Measurements from ENCODE around the gene NDUFB2.

NDUFB2 gene

GRCh38 chr7:140676306-140676705 is 20.2 kb upstream of the NDUFB2 start:
- TF ChIP-seq TAF1 (IDR thresholded peaks at IDR 0.05; ENCODE audit: borderline replicate concordance, insufficient read depth, low read length) (no peak), REST (IDR thresholded peaks at IDR 0.05; ENCODE audit: insufficient read depth in 1 of 2, low read depth in 2 of 2, low read length in 2 of 2) (no peak), FOXP2 (optimal IDR thresholded peaks at IDR 0.05; ENCODE audit: borderline replicate concordance, extremely low read depth, extremely low read length, insufficient read depth) (no peak), POLR2AphosphoS5 (IDR thresholded peaks at IDR 0.05; ENCODE audit: low read depth, low read length) (no peak)

- no peak for TF ChIP-seq REST (IDR thresholded peaks at IDR 0.05; ENCODE audit: insufficient read depth in 1 of 2, low read depth in 2 of 2, low read length in 2 of 2)
- TF ChIP-seq POLR2AphosphoS5 (IDR thresholded peaks at IDR 0.05; ENCODE audit: low read depth, low read length): no peak
- no peak for TF ChIP-seq FOXP2 (optimal IDR thresholded peaks at IDR 0.05; ENCODE audit: borderline replicate concordance, extremely low read depth, extremely low read length, insufficient read depth)
- TF ChIP-seq SIN3A (IDR thresholded peaks at IDR 0.05; ENCODE audit: borderline replicate concordance, insufficient read depth, low read length): no peak
- TF ChIP-seq TAF1 (IDR thresholded peaks at IDR 0.05; ENCODE audit: borderline replicate concordance, insufficient read depth, low read length): no peak
These were observed 19.0 kb upstream of the NDUFB2 start for GRCh38 chr7:140677496-140677895.

GRCh38 chr7:140678081-140678815 is 18.3 kb upstream of the NDUFB2 start:
- TF ChIP-seq POLR2AphosphoS5 (IDR thresholded peaks at IDR 0.05; ENCODE audit: low read depth, low read length): no peak
- TF ChIP-seq TAF1 (IDR thresholded peaks at IDR 0.05; ENCODE audit: borderline replicate concordance, insufficient read depth, low read length): no peak
- TF ChIP-seq SIN3A (IDR thresholded peaks at IDR 0.05; ENCODE audit: borderline replicate concordance, insufficient read depth, low read length): no peak
- no peak for TF ChIP-seq REST (IDR thresholded peaks at IDR 0.05; ENCODE audit: insufficient read depth in 1 of 2, low read depth in 2 of 2, low read length in 2 of 2)
- no peak for TF ChIP-seq FOXP2 (optimal IDR thresholded peaks at IDR 0.05; ENCODE audit: borderline replicate concordance, extremely low read depth, extremely low read length, insufficient read depth)

GRCh38 chr7:140678816-140679130 is 17.7 kb upstream of the NDUFB2 start:
- no peak for TF ChIP-seq FOXP2 (optimal IDR thresholded peaks at IDR 0.05; ENCODE audit: borderline replicate concordance, extremely low read depth, extremely low read length, insufficient read depth)
- TF ChIP-seq TAF1 (IDR thresholded peaks at IDR 0.05; ENCODE audit: borderline replicate concordance, insufficient read depth, low read length): no peak
- TF ChIP-seq REST (IDR thresholded peaks at IDR 0.05; ENCODE audit: insufficient read depth in 1 of 2, low read depth in 2 of 2, low read length in 2 of 2): no peak
- no peak for TF ChIP-seq POLR2AphosphoS5 (IDR thresholded peaks at IDR 0.05; ENCODE audit: low read depth, low read length)
- TF ChIP-seq SIN3A (IDR thresholded peaks at IDR 0.05; ENCODE audit: borderline replicate concordance, insufficient read depth, low read length): no peak

All from PFSK-1 (cell line).